ENCODE results near the gene MSI2.
A peak's percentile ranks its signal among the peaks of the same experiment; 100 is the strongest.

The MSI2 gene

GRCh38 chr17:57588086-57588485 is 331.8 kb downstream of the MSI2 start:
- DNase-seq, result no peak

- no peak for DNase-seq
Observed at GRCh38 chr17:57589151-57590034, 333.1 kb downstream of the MSI2 start.

GRCh38 chr17:57593739-57594462 is 337.6 kb downstream of the MSI2 start:
- no peak for DNase-seq

GRCh38 chr17:57594767-57595166 is 338.4 kb downstream of the MSI2 start:
- DNase-seq, result no peak

- DNase-seq, result no peak
Observed at GRCh38 chr17:57595426-57595825, 339.1 kb downstream of the MSI2 start.

GRCh38 chr17:57595947-57596695 is 339.8 kb downstream of the MSI2 start:
- no peak for DNase-seq

- no peak for DNase-seq
Observed at GRCh38 chr17:57597101-57597500, 340.8 kb downstream of the MSI2 start.

GRCh38 chr17:57597531-57598453 is 341.5 kb downstream of the MSI2 start:
- DNase-seq, result peak; percentile 53

GRCh38 chr17:57599271-57600045 is 343.1 kb downstream of the MSI2 start:
- DNase-seq, result peak; percentile 64

GRCh38 chr17:57600074-57600473 is 343.8 kb downstream of the MSI2 start:
- peak; percentile 61 for DNase-seq

GRCh38 chr17:57601143-57601735 is 344.9 kb downstream of the MSI2 start:
- peak; percentile 28 for DNase-seq

- DNase-seq, result no peak
Observed at GRCh38 chr17:57602896-57603295, 346.6 kb downstream of the MSI2 start.

GRCh38 chr17:57603546-57603945 is 347.2 kb downstream of the MSI2 start:
- DNase-seq, result no peak

- peak; percentile 84 for DNase-seq
Observed at GRCh38 chr17:57603978-57604377, 347.7 kb downstream of the MSI2 start.

- peak; percentile 18 for DNase-seq
Observed at GRCh38 chr17:57604771-57605674, 348.7 kb downstream of the MSI2 start.

GRCh38 chr17:57605675-57606105 is 349.4 kb downstream of the MSI2 start:
- peak; percentile 67 for DNase-seq

GRCh38 chr17:57606111-57606875 is 350.0 kb downstream of the MSI2 start:
- no peak for DNase-seq

- peak; percentile 15 for DNase-seq
Observed at GRCh38 chr17:57607553-57608120, 351.3 kb downstream of the MSI2 start.

All from CD4-positive, alpha-beta T cell treated with Interleukin-6 for 4 hours (primary cell).